HepG2 (cell line): ENCODE results near the gene ADRA1B. TPM values are rescaled to one million over a fixed set of nuclear protein-coding genes. Genes with fewer than 3 reads are reported as not detected.

ENCODE experiments used
- ATAC-seq: fragments of 200-7000 bp; cut with Tn5 transposase; 3 replicates; pipeline ENCODE4 v1.9.1; 2020; ENCODE audit warnings: mild to moderate bottlenecking, moderate library complexity
- BruUV-seq: library from RNA; stranded (reverse); fragments of 400-500 nt; replicated peaks from 2 replicates; lab custom pipeline; 2021; lab: Mats Ljungman, UMichigan
- CTCF ChIA-PET: fragments of 300-600 bp; formaldehyde crosslinking; extraction: SDS; loops from one replicate; lab custom pipeline; 2021; ENCODE audit warnings: low total read pairs, inconsistent platforms, low intra/inter-chr PET ratio; lab: Yijun Ruan, JAX
- POLR2A ChIA-PET: fragments of 350-600 bp; sonication (Branson Sonifier 250); formaldehyde crosslinking; loops from one replicate; lab custom pipeline; 2020; ENCODE audit warnings: antibody characterized with exemption, inconsistent platforms; lab: Yijun Ruan, JAX
- DNase-seq: peaks from one replicate; pipeline ENCODE4 v3.0.0-alpha.2; 2015; ENCODE audit warnings: low spot score
- FAIRE-seq: peaks from 3 replicates; lab custom pipeline; 2011; peaks lifted over from hg19 to GRCh38; lab: Jason Lieb, UNC
- H2AFZ ChIP-seq: one replicate; pipeline ENCODE4 v1.6.1; 2011; ENCODE audit warnings: low read length, inconsistent platforms
- H3K27ac ChIP-seq: fragments of 300-600 bp; 3 replicates; pipeline ENCODE4 v1.8.0; 2011; ENCODE audit warnings: mixed run types, mild to moderate bottlenecking, mixed read lengths, low read length, inconsistent platforms; ENCODE audit not compliant: insufficient read depth; ENCODE audit errors: extremely low read length
- H3K27me3 ChIP-seq, 2 experiments: fragments of 200-600 bp in 1 of 2; 2 replicates in 1 of 2; 3 replicates in 1 of 2; pipeline versions ENCODE4 v1.6.0 to v1.8.0; 2011; ENCODE audit warnings: low read length in 2 of 2, mild to moderate bottlenecking in 2 of 2, moderate library complexity in 2 of 2, inconsistent platforms in 1 of 2; ENCODE audit not compliant: insufficient read depth in 2 of 2, control insufficient read depth in 1 of 2
- H3K36me3 ChIP-seq, 2 experiments: fragments of 200-600 bp in 1 of 2; replicated peaks in 1 of 2; 2 replicates in 1 of 2; 3 replicates in 1 of 2; pipeline versions ENCODE4 v1.5.1 to v1.8.0; 2011; ENCODE audit warnings: low read length in 2 of 2, inconsistent platforms in 1 of 2; ENCODE audit not compliant: insufficient read depth in 2 of 2, control insufficient read depth in 1 of 2
- H3K4me1 ChIP-seq: 2 replicates; pipeline ENCODE4 v1.5.1; 2012; ENCODE audit warnings: low read length, inconsistent platforms; ENCODE audit not compliant: insufficient read depth
- H3K4me2 ChIP-seq: 2 replicates; pipeline ENCODE4 v1.6.0; 2011; ENCODE audit warnings: low read depth, low read length, inconsistent platforms
- H3K4me3 ChIP-seq, 3 experiments: fragments of 200-600 bp in 1 of 3; sonication (generic), shearing (Covaris generic) in 1 of 3; replicated peaks in 1 of 3; 2 replicates each; pipeline ENCODE4 v1.5.1; 2011 to 2016; ENCODE audit warnings: low read length in 3 of 3, inconsistent platforms in 2 of 3, low read depth in 2 of 3, mild to moderate bottlenecking in 2 of 3, control low read depth in 1 of 3, mixed read lengths in 1 of 3; ENCODE audit not compliant: insufficient read depth in 1 of 3
- H3K79me2 ChIP-seq: one replicate; pipeline ENCODE4 v1.6.1; 2011; ENCODE audit warnings: low read length, inconsistent platforms; ENCODE audit not compliant: insufficient read depth
- H3K9ac ChIP-seq: 2 replicates; pipeline ENCODE4 v1.6.0; 2011; ENCODE audit warnings: mild to moderate bottlenecking, low read depth, low read length, inconsistent platforms; ENCODE audit not compliant: insufficient read depth
- H3K9me3 ChIP-seq: 2 replicates; pipeline ENCODE4 v1.5.1; 2012; ENCODE audit warnings: mild to moderate bottlenecking, low read length
- H4K20me1 ChIP-seq: 2 replicates; pipeline ENCODE4 v1.6.0; 2011; ENCODE audit warnings: inconsistent platforms, mild to moderate bottlenecking, low read length, moderate library complexity; ENCODE audit not compliant: insufficient read depth
- ARID4A ChIP-seq: sonication (generic); formaldehyde crosslinking; IDR thresholded peaks from 2 replicates; pipeline ENCODE4 v1.5.0; 2020; ENCODE audit warnings: mild to moderate bottlenecking, missing genetic modification reagents, borderline replicate concordance
- BRCA1 ChIP-seq: sonication (generic); formaldehyde crosslinking; IDR thresholded peaks from 2 replicates; pipeline ENCODE4 v1.4.0; 2020; ENCODE audit warnings: missing genetic modification reagents
- CHD2 ChIP-seq: IDR thresholded peaks from 2 replicates; pipeline ENCODE4 v1.6.1; 2011; ENCODE audit warnings: low read depth, low read length, improper control_type of control experiment
- KLF16 ChIP-seq, 2 experiments: sonication (generic) in 1 of 2; formaldehyde crosslinking in 1 of 2; IDR thresholded peaks; 2 replicates each; pipeline versions ENCODE4 v1.6.1 to v1.8.0; 2016 to 2023; ENCODE audit warnings: missing genetic modification reagents in 2 of 2, missing compliant biosample characterization in 1 of 2
- RARA ChIP-seq: IDR thresholded peaks from 2 replicates; pipeline ENCODE4 v1.6.1; 2016; ENCODE audit warnings: missing genetic modification reagents, missing compliant biosample characterization
- SOX5 ChIP-seq: IDR thresholded peaks from 2 replicates; pipeline ENCODE4 v1.6.1; 2016; ENCODE audit warnings: borderline replicate concordance
- STAG1 ChIP-seq: sonication (generic); formaldehyde crosslinking; IDR thresholded peaks from 2 replicates; pipeline ENCODE4 v1.4.0; 2020; ENCODE audit warnings: missing genetic modification reagents
- TBX2 ChIP-seq: sonication (generic); formaldehyde crosslinking; IDR thresholded peaks from 2 replicates; pipeline ENCODE4 v1.5.0; 2020; ENCODE audit warnings: missing genetic modification reagents, mild to moderate bottlenecking, borderline replicate concordance
- TEAD3 ChIP-seq: optimal IDR thresholded peaks from 2 replicates; pipeline ENCODE3; 2016; ENCODE audit warnings: borderline replicate concordance
- ZNF205 ChIP-seq: IDR thresholded peaks from 2 replicates; pipeline ENCODE4 v1.6.1; 2018; ENCODE audit warnings: missing biosample characterization, missing genetic modification reagents
- ZNF572 ChIP-seq: sonication (generic); formaldehyde crosslinking; IDR thresholded peaks from 2 replicates; pipeline ENCODE4 v1.5.1; 2020; ENCODE audit warnings: mild to moderate bottlenecking, missing genetic modification reagents
- ZNF629 ChIP-seq: sonication (generic); formaldehyde crosslinking; conservative IDR thresholded peaks from 2 replicates; pipeline ENCODE4 v1.5.0; 2020; ENCODE audit warnings: missing genetic modification reagents
- ZNF839 ChIP-seq: sonication (generic); formaldehyde crosslinking; IDR thresholded peaks from 2 replicates; pipeline ENCODE4 v1.4.0; 2020; ENCODE audit warnings: missing genetic modification reagents, mild to moderate bottlenecking, borderline replicate concordance
- WGBS: methylation state at CpG from one replicate; pipeline ENCODE4 v1.1.6; 2017; ENCODE audit warnings: low lambda C conversion rate; 5-methylcytosine and 5-hydroxymethylcytosine counted together
- in situ Hi-C: cut with HindIII; loops from 2 replicates; pipeline ENCODE4 v1.10.0; 2017; ENCODE audit warnings: low pct_unique_long_range_greater_than_20kb; ENCODE audit not compliant: extremely low pct_ligation_motif_present
- intact Hi-C: fragments of 100-400 bp; cut with micrococcal nuclease; formaldehyde crosslinking; loops from one replicate; pipeline ENCODE4 v1.10.0; 2022; ENCODE audit not compliant: unreplicated experiment
- polyA plus RNA-seq, 8 experiments: library from polyadenylated mRNA; depleted of rRNA in 3 of 8; stranded (reverse) in 7 of 8; unstranded in 1 of 8; fragments of >200 nt; fragmentation: Illumina TruSeq in 4 of 8; extraction: Trizol in 4 of 8; gene quantifications; 2 replicates each; pipeline versions ENCODE4 v1.2.1 to v1.2.3, GENCODE V29; 2011 to 2016; ENCODE audit warnings: low read depth in 4 of 8, missing spikeins in 1 of 8, mixed read lengths in 1 of 8; ENCODE audit not compliant: insufficient read depth in 1 of 8
- total RNA-seq, 5 experiments: library from RNA; depleted of rRNA; stranded (reverse); fragments of >200 nt; fragmentation: Illumina TruSeq; extraction: Trizol; gene quantifications; 2 replicates each; pipeline ENCODE4 v1.2.3, GENCODE V29; 2016; ENCODE audit warnings: low read depth in 1 of 5
- TF ChIP-seq, protein P1 (sequence below): sonication (generic); formaldehyde crosslinking; IDR thresholded peaks from 2 replicates; pipeline ENCODE4 v1.4.0; 2020; ENCODE audit warnings: missing genetic modification reagents
- TF ChIP-seq, protein P2 (sequence below): sonication (generic); formaldehyde crosslinking; IDR thresholded peaks from 2 replicates; pipeline ENCODE4 v1.4.0; 2020; ENCODE audit warnings: missing genetic modification reagents

ADRA1B gene
- total and polyA plus RNA-seq, 2 of the 13 experiments (the other 11 are each of a cell fraction or from before 2014, with no cell fraction given): not detected

DNA sequence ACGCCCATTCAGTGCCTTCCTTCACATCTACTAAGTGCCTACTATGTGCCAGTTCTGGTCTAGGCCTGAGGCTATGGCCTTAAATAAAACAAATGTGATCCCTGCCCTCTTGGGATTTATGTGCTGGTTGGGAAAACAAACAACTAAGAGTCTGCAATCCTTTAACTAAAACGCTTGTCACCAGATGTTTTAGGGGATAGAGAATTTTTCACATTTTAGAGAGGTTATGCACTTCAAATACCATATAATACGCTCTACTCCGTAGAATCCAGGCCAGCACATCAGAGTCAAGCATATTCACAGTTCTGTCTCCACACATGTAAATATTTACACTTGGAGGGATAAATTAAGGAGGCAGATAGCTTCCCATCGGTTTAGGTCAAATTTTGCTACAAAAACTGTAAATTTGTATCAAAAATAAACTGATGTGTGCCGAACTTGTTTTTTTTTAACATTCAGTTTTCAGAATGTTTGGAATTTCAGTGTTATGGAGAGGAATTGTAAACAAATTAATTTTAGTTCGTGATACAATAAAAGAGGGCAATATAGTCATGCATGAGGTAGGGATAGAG, 22.0 kb upstream of the ADRA1B start:
- ChIA-PET CTCF (no interaction called here), POLR2A (no interaction called here)
- in situ Hi-C loops (no loop called here), intact Hi-C loops (no loop called here)
- no peak overlapping the region for H3K27ac ChIP-seq
- FAIRE-seq: no peak
- H4K20me1 ChIP-seq: no peaks in the 10 kb centered on the region
- H3K27me3 ChIP-seq: no peaks in the 10 kb centered on the region
- H3K9ac ChIP-seq: no peak overlapping the region
- H3K4me3 ChIP-seq: no peak overlapping the region
- H3K79me2 ChIP-seq: no peaks in the 10 kb centered on the region
- H3K9me3 ChIP-seq: no peaks in the 10 kb centered on the region
- 10% methylated on average over 7 of the region's 7 CpGs for WGBS
- BruUV-seq: no TSS peak
- no peaks in the 10 kb centered on the region for H3K4me1 ChIP-seq
- ATAC-seq: no peak
- H3K36me3 ChIP-seq: no peaks in the 10 kb centered on the region
- no peak overlapping the region for H2AFZ ChIP-seq
- no peak for DNase-seq
- H3K4me2 ChIP-seq: no peak overlapping the region
- TF ChIP-seq, protein P1, sequence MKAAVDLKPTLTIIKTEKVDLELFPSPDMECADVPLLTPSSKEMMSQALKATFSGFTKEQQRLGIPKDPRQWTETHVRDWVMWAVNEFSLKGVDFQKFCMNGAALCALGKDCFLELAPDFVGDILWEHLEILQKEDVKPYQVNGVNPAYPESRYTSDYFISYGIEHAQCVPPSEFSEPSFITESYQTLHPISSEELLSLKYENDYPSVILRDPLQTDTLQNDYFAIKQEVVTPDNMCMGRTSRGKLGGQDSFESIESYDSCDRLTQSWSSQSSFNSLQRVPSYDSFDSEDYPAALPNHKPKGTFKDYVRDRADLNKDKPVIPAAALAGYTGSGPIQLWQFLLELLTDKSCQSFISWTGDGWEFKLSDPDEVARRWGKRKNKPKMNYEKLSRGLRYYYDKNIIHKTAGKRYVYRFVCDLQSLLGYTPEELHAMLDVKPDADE (CRISPR knock-in tag): no peak
- TF ChIP-seq RARA (CRISPR knock-in tag) (no peak), ZNF205 (CRISPR knock-in tag) (no peak), SOX5 (CRISPR knock-in tag) (no peak), KLF16 (CRISPR knock-in tag; IDR thresholded peaks at IDR 0.05) (no peak), ARID4A (CRISPR knock-in tag) (no peak), CHD2 (no peak), TEAD3 (no peak), BRCA1 (CRISPR knock-in tag) (no peak), ZNF839 (no peak), TBX2 (CRISPR knock-in tag) (no peak), ZNF629 (CRISPR knock-in tag) (no peak), STAG1 (CRISPR knock-in tag) (no peak), ZNF572 (CRISPR knock-in tag) (no peak)
- TF ChIP-seq, protein P2, sequence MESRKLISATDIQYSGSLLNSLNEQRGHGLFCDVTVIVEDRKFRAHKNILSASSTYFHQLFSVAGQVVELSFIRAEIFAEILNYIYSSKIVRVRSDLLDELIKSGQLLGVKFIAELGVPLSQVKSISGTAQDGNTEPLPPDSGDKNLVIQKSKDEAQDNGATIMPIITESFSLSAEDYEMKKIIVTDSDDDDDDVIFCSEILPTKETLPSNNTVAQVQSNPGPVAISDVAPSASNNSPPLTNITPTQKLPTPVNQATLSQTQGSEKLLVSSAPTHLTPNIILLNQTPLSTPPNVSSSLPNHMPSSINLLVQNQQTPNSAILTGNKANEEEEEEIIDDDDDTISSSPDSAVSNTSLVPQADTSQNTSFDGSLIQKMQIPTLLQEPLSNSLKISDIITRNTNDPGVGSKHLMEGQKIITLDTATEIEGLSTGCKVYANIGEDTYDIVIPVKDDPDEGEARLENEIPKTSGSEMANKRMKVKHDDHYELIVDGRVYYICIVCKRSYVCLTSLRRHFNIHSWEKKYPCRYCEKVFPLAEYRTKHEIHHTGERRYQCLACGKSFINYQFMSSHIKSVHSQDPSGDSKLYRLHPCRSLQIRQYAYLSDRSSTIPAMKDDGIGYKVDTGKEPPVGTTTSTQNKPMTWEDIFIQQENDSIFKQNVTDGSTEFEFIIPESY (CRISPR knock-in tag): no peak
